Hepatocyte (in vitro differentiated cells): ENCODE results near the gene MYOF.

Experiments used
- CTCF ChIP-seq: fragments of 200-600 bp; sonication (generic); IDR thresholded peaks from 2 replicates; pipeline ENCODE4 v1.5.1; 2016; ENCODE audit warnings: antibody characterized with exemption, mild to moderate bottlenecking; ENCODE audit not compliant: poor library complexity
- EZH2 ChIP-seq: fragments of 200-600 bp; sonication (generic); IDR thresholded peaks from 2 replicates; pipeline ENCODE4 v1.6.1; 2016; ENCODE audit warnings: antibody characterized with exemption, mild to moderate bottlenecking, borderline replicate concordance
- EZH2phosphoT487 ChIP-seq: fragments of 200-600 bp; sonication (generic); IDR thresholded peaks from one replicate; pipeline ENCODE4 v1.6.1; 2018; ENCODE audit warnings: antibody characterized with exemption, mild to moderate bottlenecking, low read depth, moderate library complexity; ENCODE audit not compliant: unreplicated experiment, severe bottlenecking

DNA sequence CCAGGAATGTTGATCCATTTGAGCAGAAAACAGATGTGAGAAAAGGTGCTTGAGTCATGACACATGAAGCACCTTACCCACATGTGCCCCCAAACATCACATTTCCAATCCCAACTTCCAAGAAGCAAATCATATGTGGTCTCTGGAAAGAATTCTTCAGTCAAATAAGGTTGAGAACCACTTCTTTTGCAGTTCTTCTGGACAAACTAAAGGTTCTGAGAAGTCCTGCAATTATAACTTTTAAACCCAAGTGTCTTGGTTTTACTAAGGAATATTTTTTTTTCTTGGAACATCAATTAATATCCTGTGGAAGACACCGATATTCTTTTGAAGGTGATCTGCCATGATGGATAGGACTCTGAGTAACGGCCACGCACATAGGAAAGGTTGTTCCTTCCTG, 151.3 kb downstream of the MYOF start:
- TF ChIP-seq CTCF (no peak), EZH2 (no peak), EZH2phosphoT487 (no peak)
